MCF 10A (cell line): ENCODE measurements around the gene SLC25A3. TPM values are rescaled to one million over a fixed set of nuclear protein-coding genes. Genes with fewer than 3 reads are reported as not detected.

ENCODE experiments used
- Bru-seq: library from RNA; stranded (reverse); fragments of 400-500 nt; gene quantifications from one replicate; lab custom pipeline; 2021; lab: Mats Ljungman, UMichigan
- BruChase-seq, 2 experiments: library from RNA; stranded (reverse); fragments of 400-500 nt; gene quantifications; one replicate each; lab custom pipeline; 2021; lab: Mats Ljungman, UMichigan
- BruUV-seq: library from RNA; stranded (reverse); fragments of 400-500 nt; replicated peaks from 2 replicates; lab custom pipeline; 2021; lab: Mats Ljungman, UMichigan
- CTCF ChIA-PET: fragments of 300-600 bp; sonication (Branson Sonifier 250); formaldehyde crosslinking; extraction: SDS; loops from one replicate; lab custom pipeline; 2021; ENCODE audit warnings: antibody characterized with exemption, inconsistent platforms; lab: Yijun Ruan, JAX
- POLR2A ChIA-PET: fragments of 300-600, 350-650 bp; sonication (Branson Sonifier 250); formaldehyde crosslinking; extraction: SDS; loops from one replicate; lab custom pipeline; 2020; ENCODE audit warnings: antibody characterized with exemption, inconsistent platforms; lab: Yijun Ruan, JAX
- DNase-seq: peaks from one replicate; pipeline ENCODE4 v3.0.0-alpha.2; 2018; ENCODE audit not compliant: unreplicated experiment
- H3K27ac Mint-ChIP-seq: one replicate; pipeline ENCODE4 v1.8.0; 2022; ENCODE audit warnings: mild to moderate bottlenecking, low read depth, mixed read lengths; ENCODE audit not compliant: unreplicated experiment
- H3K27me3 Mint-ChIP-seq: one replicate; pipeline ENCODE4 v1.8.0; 2022; ENCODE audit warnings: mixed read lengths; ENCODE audit not compliant: insufficient read depth, unreplicated experiment
- H3K36me3 Mint-ChIP-seq: one replicate; pipeline ENCODE4 v1.8.0; 2022; ENCODE audit warnings: mild to moderate bottlenecking, moderate library complexity, mixed read lengths; ENCODE audit not compliant: insufficient read depth, unreplicated experiment
- H3K4me1 Mint-ChIP-seq: one replicate; pipeline ENCODE4 v1.8.0; 2022; ENCODE audit warnings: mixed read lengths; ENCODE audit not compliant: insufficient read depth, unreplicated experiment
- H3K4me3 Mint-ChIP-seq: one replicate; pipeline ENCODE4 v1.8.0; 2022; ENCODE audit warnings: mild to moderate bottlenecking, moderate library complexity, mixed read lengths; ENCODE audit not compliant: unreplicated experiment
- H3K9me3 Mint-ChIP-seq: one replicate; pipeline ENCODE4 v1.8.0; 2022; ENCODE audit warnings: mixed read lengths; ENCODE audit not compliant: unreplicated experiment
- intact Hi-C: fragments of 100-400 bp; cut with micrococcal nuclease; formaldehyde crosslinking; loops from 2 replicates; pipeline ENCODE4 v1.14.1; 2022
- long read RNA-seq: library from polyadenylated mRNA; stranded (forward); transcript quantifications from one replicate; pipeline ENCODE4 v2.0.0, GENCODE V29; 2022
- total RNA-seq: library from RNA; stranded (reverse); gene quantifications from 2 replicates; pipeline ENCODE4 v1.2.3, GENCODE V29; 2022
- TF ChIP-seq, protein P1 (sequence below): fragments of 200-600 bp; IDR thresholded peaks from one replicate; pipeline ENCODE4 v1.8.0; 2022; ENCODE audit warnings: antibody characterized with exemption, mild to moderate bottlenecking; ENCODE audit not compliant: unreplicated experiment

The SLC25A3 gene
- 603 and 694 TPM in 2 replicates for total RNA-seq
- percentile 98 among the genes with signal in this experiment for Bru-seq, nascent RNA
- percentile 99 among the genes with signal in this experiment for BruChase-seq, experiment 1, labeled RNA remaining after a 6-hour chase
- BruChase-seq, experiment 2, labeled RNA remaining after a 2-hour chase, result percentile 97 among the genes with signal in this experiment
- long read RNA-seq, full-length matches to known transcripts, result 665 of 705 reads
- long read RNA-seq, partial matches to known transcripts, result 29 of 705 reads
- long read RNA-seq, other reads (novel, unspliced or antisense), result 11 of 705 reads

DNA sequence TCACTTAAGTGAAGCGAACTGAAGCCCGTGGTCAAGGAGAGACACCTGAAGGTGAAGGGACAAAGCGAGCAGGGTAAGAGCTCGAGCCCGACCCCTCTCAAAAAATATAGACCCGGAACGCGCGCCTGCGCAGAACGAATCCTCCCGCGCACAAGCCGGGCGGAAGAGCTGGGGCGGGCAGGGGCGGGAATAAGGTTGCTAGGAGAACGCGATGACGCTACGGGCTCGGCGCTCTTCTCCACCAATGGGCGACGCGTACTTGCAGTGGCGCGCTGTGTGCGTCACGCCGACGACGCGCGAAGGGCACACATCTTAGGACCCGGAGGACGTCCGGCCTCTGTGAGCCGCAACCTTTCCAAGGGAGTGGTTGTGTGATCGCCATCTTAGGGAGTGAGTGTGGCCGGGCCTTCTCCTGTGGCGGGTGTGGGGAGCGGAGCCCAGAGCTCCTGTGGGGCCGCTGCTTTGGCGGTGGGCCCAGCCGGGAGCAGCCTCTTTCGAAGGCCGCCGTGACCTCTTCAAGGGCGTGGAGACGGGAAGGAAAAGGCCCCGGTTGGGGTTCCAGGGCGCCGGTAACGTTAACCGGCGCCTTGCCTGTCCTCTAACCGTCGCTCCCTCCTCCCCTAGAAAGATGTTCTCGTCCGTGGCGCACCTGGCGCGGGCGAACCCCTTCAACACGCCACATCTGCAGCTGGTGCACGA is at the start of gene SLC25A3:
Gene SLC25A3, plus strand, starts transcription at position 336 of the 699 bp plus-strand sequence. Its CDS starts 293 bp downstream, at position 629.
- CTCF ChIA-PET, result interaction anchor here (0.7 to 9.6 kb wide), 14 partner anchors 13 to 1804 kb away, joined by 3 to 84 read pairs (median 4); partner anchors contain the start of gene IKBIP
- TF ChIP-seq, protein P1, sequence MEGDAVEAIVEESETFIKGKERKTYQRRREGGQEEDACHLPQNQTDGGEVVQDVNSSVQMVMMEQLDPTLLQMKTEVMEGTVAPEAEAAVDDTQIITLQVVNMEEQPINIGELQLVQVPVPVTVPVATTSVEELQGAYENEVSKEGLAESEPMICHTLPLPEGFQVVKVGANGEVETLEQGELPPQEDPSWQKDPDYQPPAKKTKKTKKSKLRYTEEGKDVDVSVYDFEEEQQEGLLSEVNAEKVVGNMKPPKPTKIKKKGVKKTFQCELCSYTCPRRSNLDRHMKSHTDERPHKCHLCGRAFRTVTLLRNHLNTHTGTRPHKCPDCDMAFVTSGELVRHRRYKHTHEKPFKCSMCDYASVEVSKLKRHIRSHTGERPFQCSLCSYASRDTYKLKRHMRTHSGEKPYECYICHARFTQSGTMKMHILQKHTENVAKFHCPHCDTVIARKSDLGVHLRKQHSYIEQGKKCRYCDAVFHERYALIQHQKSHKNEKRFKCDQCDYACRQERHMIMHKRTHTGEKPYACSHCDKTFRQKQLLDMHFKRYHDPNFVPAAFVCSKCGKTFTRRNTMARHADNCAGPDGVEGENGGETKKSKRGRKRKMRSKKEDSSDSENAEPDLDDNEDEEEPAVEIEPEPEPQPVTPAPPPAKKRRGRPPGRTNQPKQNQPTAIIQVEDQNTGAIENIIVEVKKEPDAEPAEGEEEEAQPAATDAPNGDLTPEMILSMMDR, result no peak
- Mint-ChIP-seq H3K9me3 (no peaks in the 10 kb centered on the region), H3K27me3 (no peaks in the 10 kb centered on the region), H3K36me3 (peaks cover 54% of the 10 kb centered on the region), H3K4me1 (peaks cover 6% of the 10 kb centered on the region), H3K27ac (peak within 1 kb of the TSS; percentile 100), H3K4me3 (peak within 1 kb of the TSS; percentile 98)
- intact Hi-C loops, result no loop called here
- POLR2A ChIA-PET, result interaction anchor here (0.6 to 7.4 kb wide), 32 partner anchors 8 to 1674 kb away, joined by 3 to 255 read pairs (median 5); partner anchors contain the start of genes APAF1, DEPDC4, IKBIP and SCYL2
- BruUV-seq, result no TSS peak
- peak; percentile 98 for DNase-seq

DNA sequence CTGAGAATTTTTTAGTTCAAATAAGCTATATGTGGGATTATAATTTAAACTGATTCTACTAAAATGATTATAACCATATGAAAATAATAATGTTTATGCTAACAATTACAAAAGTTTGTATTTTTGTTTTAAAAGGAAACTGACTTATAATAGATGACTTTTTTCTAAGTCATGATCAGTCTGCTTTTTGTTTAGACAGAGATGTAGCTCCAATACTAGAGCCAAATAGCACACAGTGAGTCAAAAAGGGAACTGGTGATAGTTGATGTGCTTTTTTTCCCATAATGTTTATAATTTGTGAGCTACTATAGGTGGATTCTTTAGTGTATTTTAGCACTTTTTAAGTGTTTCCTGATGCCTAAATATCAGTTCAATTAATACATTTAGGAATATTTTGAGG is 49.8 kb upstream of the SLC25A3 start:
- DNase-seq, result no peak
- Mint-ChIP-seq H3K27me3 (no peaks in the 10 kb centered on the region), H3K4me3 (no peak overlapping the region), H3K27ac (no peak overlapping the region), H3K9me3 (no peaks in the 10 kb centered on the region), H3K4me1 (no peaks in the 10 kb centered on the region), H3K36me3 (peaks cover 63% of the 10 kb centered on the region)
- intact Hi-C loops, result no loop called here
- ChIA-PET CTCF (interaction anchor here (0.7 to 2.3 kb wide), 4 partner anchors 11 to 1216 kb away, joined by 3 to 9 read pairs (median 4); no protein-coding TSS in a partner anchor), POLR2A (interaction anchor here (0.6 to 0.7 kb wide), 2 partner anchors 51 to 109 kb away, joined by 3 read pairs; no protein-coding TSS in a partner anchor)
- no TSS peak for BruUV-seq
- TF ChIP-seq, protein P1, result no peak

DNA sequence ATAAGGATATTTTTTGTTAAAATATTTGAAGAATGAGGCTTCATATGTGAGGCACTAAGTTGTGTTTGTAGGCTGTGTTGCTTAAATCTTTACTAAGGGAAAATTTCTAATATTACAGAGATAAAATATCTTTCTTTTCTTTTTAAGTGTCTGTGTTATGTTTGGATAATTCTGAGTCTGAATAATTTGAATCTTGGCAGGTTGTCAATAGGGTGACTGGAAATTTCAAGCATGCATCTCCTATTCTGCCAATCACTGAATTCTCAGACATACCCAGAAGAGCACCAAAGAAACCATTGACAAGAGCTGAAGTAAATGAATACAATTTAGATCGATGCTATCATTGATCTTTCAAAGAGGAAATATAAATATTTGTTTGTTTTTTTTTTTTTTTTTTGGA is 48.7 kb upstream of the SLC25A3 start:
- BruUV-seq, result no TSS peak
- Mint-ChIP-seq H3K36me3 (peaks cover 68% of the 10 kb centered on the region), H3K27me3 (no peaks in the 10 kb centered on the region), H3K4me3 (no peak overlapping the region), H3K4me1 (no peaks in the 10 kb centered on the region), H3K27ac (peak overlapping the region; percentile 12), H3K9me3 (no peaks in the 10 kb centered on the region)
- ChIA-PET CTCF (interaction anchor here (0.6 to 1.2 kb wide), 3 partner anchors 10 to 204 kb away, joined by 3 to 8 read pairs (median 3); no protein-coding TSS in a partner anchor), POLR2A (interaction anchor here (0.7 kb wide), 1 partner anchor 388 kb away, joined by 4 read pairs; no protein-coding TSS in a partner anchor)
- TF ChIP-seq, protein P1, result no peak
- no peak for DNase-seq
- intact Hi-C loops, result no loop called here
